GM12878 (cell line): ENCODE results near the gene MSI2. TPM values are rescaled to one million over a fixed set of nuclear protein-coding genes. Genes with fewer than 3 reads are reported as not detected.

Experiments used
- CEBPZ ChIP-seq: fragments of 150-350 bp; IDR thresholded peaks from 2 replicates; pipeline ENCODE4 v1.6.1; 2016; ENCODE audit warnings: low read depth, low read length
- EED ChIP-seq: sonication (generic); IDR thresholded peaks from 2 replicates; pipeline ENCODE4 v1.6.1; 2016; ENCODE audit warnings: antibody characterized with exemption, low read depth
- RAD51 ChIP-seq: fragments of 450-650 bp; IDR thresholded peaks from 2 replicates; pipeline ENCODE4 v1.6.1; 2016; ENCODE audit warnings: moderate library complexity, mild to moderate bottlenecking, inconsistent platforms
- SMARCA5 ChIP-seq: fragments of 450-650 bp; IDR thresholded peaks from 2 replicates; pipeline ENCODE4 v1.6.1; 2017; ENCODE audit warnings: mild to moderate bottlenecking
- polyA plus RNA-seq, 11 experiments: library from polyadenylated mRNA; depleted of rRNA in 4 of 11; unstranded in 6 of 11; stranded (reverse) in 5 of 11; fragments of >200 nt; fragmentation: Nextera tagmentation in 4 of 11; fragmentation: Illumina TruSeq in 1 of 11; extraction: Ambion mirVana in 4 of 11; extraction: Trizol in 1 of 11; gene quantifications; 1 replicate in 1 of 11; 2 replicates in 10 of 11; pipeline versions ENCODE4 v1.2.1 to v1.2.3, GENCODE V29; 2011 to 2016; ENCODE audit warnings: inconsistent platforms in 2 of 11, missing spikeins in 2 of 11, low read depth in 1 of 11
- total RNA-seq, 4 experiments: library from RNA; depleted of rRNA in 3 of 4; stranded (reverse); fragments of >200 nt in 3 of 4; fragmentation: Illumina TruSeq in 1 of 4; extraction: Trizol in 1 of 4; gene quantifications; 2 replicates each; pipeline versions ENCODE4 v1.2.1 to v1.2.3, GENCODE V29; 2013 to 2021
- TF ChIP-seq, protein P1 (sequence below): fragments of 450-650 bp; IDR thresholded peaks from 2 replicates; pipeline ENCODE4 v1.6.1; 2018; ENCODE audit warnings: mild to moderate bottlenecking, low read depth, moderate library complexity; ENCODE audit not compliant: partially characterized antibody
- TF ChIP-seq, protein P2 (sequence below): fragments of 450-650 bp; IDR thresholded peaks from 2 replicates; pipeline ENCODE4 v1.6.1; 2016; ENCODE audit warnings: mild to moderate bottlenecking, moderate library complexity, borderline replicate concordance

MSI2 gene
- total and polyA plus RNA-seq, 10 of the 15 experiments (the other 5 are each of a cell fraction or from before 2014, with no cell fraction given): 6.1 to 76.1 (median 42.0) TPM

GRCh38 chr17:57424273-57424672 is 167.9 kb downstream of the MSI2 start (continued):
- TF ChIP-seq, protein P1, sequence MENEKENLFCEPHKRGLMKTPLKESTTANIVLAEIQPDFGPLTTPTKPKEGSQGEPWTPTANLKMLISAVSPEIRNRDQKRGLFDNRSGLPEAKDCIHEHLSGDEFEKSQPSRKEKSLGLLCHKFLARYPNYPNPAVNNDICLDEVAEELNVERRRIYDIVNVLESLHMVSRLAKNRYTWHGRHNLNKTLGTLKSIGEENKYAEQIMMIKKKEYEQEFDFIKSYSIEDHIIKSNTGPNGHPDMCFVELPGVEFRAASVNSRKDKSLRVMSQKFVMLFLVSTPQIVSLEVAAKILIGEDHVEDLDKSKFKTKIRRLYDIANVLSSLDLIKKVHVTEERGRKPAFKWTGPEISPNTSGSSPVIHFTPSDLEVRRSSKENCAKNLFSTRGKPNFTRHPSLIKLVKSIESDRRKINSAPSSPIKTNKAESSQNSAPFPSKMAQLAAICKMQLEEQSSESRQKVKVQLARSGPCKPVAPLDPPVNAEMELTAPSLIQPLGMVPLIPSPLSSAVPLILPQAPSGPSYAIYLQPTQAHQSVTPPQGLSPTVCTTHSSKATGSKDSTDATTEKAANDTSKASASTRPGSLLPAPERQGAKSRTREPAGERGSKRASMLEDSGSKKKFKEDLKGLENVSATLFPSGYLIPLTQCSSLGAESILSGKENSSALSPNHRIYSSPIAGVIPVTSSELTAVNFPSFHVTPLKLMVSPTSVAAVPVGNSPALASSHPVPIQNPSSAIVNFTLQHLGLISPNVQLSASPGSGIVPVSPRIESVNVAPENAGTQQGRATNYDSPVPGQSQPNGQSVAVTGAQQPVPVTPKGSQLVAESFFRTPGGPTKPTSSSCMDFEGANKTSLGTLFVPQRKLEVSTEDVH: no peak
- TF ChIP-seq EED (no peak), CEBPZ (no peak), RAD51 (no peak), SMARCA5 (no peak)
- TF ChIP-seq, protein P2, sequence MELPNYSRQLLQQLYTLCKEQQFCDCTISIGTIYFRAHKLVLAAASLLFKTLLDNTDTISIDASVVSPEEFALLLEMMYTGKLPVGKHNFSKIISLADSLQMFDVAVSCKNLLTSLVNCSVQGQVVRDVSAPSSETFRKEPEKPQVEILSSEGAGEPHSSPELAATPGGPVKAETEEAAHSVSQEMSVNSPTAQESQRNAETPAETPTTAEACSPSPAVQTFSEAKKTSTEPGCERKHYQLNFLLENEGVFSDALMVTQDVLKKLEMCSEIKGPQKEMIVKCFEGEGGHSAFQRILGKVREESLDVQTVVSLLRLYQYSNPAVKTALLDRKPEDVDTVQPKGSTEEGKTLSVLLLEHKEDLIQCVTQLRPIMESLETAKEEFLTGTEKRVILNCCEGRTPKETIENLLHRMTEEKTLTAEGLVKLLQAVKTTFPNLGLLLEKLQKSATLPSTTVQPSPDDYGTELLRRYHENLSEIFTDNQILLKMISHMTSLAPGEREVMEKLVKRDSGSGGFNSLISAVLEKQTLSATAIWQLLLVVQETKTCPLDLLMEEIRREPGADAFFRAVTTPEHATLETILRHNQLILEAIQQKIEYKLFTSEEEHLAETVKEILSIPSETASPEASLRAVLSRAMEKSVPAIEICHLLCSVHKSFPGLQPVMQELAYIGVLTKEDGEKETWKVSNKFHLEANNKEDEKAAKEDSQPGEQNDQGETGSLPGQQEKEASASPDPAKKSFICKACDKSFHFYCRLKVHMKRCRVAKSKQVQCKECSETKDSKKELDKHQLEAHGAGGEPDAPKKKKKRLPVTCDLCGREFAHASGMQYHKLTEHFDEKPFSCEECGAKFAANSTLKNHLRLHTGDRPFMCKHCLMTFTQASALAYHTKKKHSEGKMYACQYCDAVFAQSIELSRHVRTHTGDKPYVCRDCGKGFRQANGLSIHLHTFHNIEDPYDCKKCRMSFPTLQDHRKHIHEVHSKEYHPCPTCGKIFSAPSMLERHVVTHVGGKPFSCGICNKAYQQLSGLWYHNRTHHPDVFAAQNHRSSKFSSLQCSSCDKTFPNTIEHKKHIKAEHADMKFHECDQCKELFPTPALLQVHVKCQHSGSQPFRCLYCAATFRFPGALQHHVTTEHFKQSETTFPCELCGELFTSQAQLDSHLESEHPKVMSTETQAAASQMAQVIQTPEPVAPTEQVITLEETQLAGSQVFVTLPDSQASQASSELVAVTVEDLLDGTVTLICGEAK: no peak
